ENCODE results near the gene CDADC1. TPM values are rescaled to one million over a fixed set of nuclear protein-coding genes. Genes with fewer than 3 reads are reported as not detected.

CDADC1 gene
- total and polyA plus RNA-seq, 2 of the 13 experiments (the other 11 are each of a cell fraction or from before 2014, with no cell fraction given) = 2.4 to 9.0 TPM

DNA sequence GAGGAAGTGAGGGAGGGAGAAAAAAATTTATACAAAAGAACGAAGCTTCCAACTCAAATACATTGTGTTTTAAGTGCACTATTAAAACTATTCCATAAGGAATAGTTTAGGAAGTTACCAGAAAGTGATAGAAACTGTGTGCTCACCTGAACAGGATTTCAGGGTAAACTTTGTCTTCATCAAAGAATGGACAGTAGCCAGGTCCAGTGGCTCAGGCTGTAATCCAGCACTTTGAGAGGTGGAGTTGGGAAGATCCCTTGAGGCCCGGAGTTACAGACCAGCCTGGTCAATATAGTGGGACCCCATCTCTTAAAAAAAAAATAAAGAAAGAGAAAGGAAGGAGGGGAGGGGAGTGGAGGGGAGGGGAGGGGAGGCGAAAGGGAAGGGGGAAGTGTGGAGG lies 13.0 kb upstream of the CDADC1 start:
- DNase-seq (ENCODE audit: low spot score) (no peak), FAIRE-seq (no peak), ATAC-seq (no peak)
- H3K9ac ChIP-seq (ENCODE audit: insufficient read depth, low read depth, low read length) = no peak overlapping the region
- intact Hi-C loops (cut with micrococcal nuclease; ENCODE audit: unreplicated experiment) (no loop called here), in situ Hi-C loops (cut with HindIII; ENCODE audit: extremely low pct_ligation_motif_present, low pct_unique_long_range_greater_than_20kb) (no loop called here)
- no peaks in the 10 kb centered on the region for H3K27me3 ChIP-seq (ENCODE audit: control insufficient read depth in 1 of 2, insufficient read depth in 2 of 2, low read length in 2 of 2)
- WGBS (ENCODE audit: low lambda C conversion rate) = 63% methylated on average over 3 of the region's 3 CpGs
- H3K4me2 ChIP-seq (ENCODE audit: low read depth, low read length) = no peak overlapping the region
- H3K27ac ChIP-seq (ENCODE audit: extremely low read length, insufficient read depth, low read length) = no peak overlapping the region
- CTCF ChIA-PET (ENCODE audit: low intra/inter-chr PET ratio, low total read pairs) = no interaction called here
- H3K4me3 ChIP-seq (replicated peaks in 1 of 3; ENCODE audit: insufficient read depth in 1 of 3, low read depth in 2 of 3, low read length in 3 of 3) = no peak overlapping the region
- no peaks in the 10 kb centered on the region for H4K20me1 ChIP-seq (ENCODE audit: insufficient read depth, low read length)
- POLR2A ChIA-PET = interaction anchor here (1.9 kb wide), 1 partner anchor 13 kb away, joined by 7 read pairs; the partner anchor contains the start of gene CDADC1
- no peak for TF ChIP-seq ZNF124 (CRISPR knock-in tag; IDR thresholded peaks at IDR 0.05)
- TF ChIP-seq, protein P1, sequence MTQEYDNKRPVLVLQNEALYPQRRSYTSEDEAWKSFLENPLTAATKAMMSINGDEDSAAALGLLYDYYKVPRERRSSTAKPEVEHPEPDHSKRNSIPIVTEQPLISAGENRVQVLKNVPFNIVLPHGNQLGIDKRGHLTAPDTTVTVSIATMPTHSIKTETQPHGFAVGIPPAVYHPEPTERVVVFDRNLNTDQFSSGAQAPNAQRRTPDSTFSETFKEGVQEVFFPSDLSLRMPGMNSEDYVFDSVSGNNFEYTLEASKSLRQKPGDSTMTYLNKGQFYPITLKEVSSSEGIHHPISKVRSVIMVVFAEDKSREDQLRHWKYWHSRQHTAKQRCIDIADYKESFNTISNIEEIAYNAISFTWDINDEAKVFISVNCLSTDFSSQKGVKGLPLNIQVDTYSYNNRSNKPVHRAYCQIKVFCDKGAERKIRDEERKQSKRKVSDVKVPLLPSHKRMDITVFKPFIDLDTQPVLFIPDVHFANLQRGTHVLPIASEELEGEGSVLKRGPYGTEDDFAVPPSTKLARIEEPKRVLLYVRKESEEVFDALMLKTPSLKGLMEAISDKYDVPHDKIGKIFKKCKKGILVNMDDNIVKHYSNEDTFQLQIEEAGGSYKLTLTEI (CRISPR knock-in tag; conservative IDR thresholded peaks at IDR 0.05) = no peak
- TF ChIP-seq ETV5 (CRISPR knock-in tag; IDR thresholded peaks at IDR 0.05; ENCODE audit: borderline replicate concordance) = no peak
- TF ChIP-seq HES4 (CRISPR knock-in tag; IDR thresholded peaks at IDR 0.05; ENCODE audit: borderline replicate concordance) = no peak
- TF ChIP-seq, protein P2, sequence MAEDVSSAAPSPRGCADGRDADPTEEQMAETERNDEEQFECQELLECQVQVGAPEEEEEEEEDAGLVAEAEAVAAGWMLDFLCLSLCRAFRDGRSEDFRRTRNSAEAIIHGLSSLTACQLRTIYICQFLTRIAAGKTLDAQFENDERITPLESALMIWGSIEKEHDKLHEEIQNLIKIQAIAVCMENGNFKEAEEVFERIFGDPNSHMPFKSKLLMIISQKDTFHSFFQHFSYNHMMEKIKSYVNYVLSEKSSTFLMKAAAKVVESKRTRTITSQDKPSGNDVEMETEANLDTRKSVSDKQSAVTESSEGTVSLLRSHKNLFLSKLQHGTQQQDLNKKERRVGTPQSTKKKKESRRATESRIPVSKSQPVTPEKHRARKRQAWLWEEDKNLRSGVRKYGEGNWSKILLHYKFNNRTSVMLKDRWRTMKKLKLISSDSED (CRISPR knock-in tag; IDR thresholded peaks at IDR 0.05) = no peak
- TF ChIP-seq HCFC1 (IDR thresholded peaks at IDR 0.05; ENCODE audit: low read depth, low read length) = no peak
- no peak for TF ChIP-seq ZFAT (CRISPR knock-in tag; conservative IDR thresholded peaks at IDR 0.05)
- TF ChIP-seq, protein P3, sequence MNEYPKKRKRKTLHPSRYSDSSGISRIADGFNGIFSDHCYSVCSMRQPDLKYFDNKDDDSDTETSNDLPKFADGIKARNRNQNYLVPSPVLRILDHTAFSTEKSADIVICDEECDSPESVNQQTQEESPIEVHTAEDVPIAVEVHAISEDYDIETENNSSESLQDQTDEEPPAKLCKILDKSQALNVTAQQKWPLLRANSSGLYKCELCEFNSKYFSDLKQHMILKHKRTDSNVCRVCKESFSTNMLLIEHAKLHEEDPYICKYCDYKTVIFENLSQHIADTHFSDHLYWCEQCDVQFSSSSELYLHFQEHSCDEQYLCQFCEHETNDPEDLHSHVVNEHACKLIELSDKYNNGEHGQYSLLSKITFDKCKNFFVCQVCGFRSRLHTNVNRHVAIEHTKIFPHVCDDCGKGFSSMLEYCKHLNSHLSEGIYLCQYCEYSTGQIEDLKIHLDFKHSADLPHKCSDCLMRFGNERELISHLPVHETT (CRISPR knock-in tag; conservative IDR thresholded peaks at IDR 0.05) = no peak
- TF ChIP-seq MXI1 (IDR thresholded peaks at IDR 0.05; ENCODE audit: borderline replicate concordance, low read depth, low read length) = no peak
- no peak for TF ChIP-seq HNRNPUL1 (IDR thresholded peaks at IDR 0.05; ENCODE audit: low read depth, low read length)
- TF ChIP-seq MATR3 (CRISPR knock-in tag; IDR thresholded peaks at IDR 0.05) = no peak
- TF ChIP-seq ZBTB21 (CRISPR knock-in tag; IDR thresholded peaks at IDR 0.05) = no peak
- TF ChIP-seq, protein P4, sequence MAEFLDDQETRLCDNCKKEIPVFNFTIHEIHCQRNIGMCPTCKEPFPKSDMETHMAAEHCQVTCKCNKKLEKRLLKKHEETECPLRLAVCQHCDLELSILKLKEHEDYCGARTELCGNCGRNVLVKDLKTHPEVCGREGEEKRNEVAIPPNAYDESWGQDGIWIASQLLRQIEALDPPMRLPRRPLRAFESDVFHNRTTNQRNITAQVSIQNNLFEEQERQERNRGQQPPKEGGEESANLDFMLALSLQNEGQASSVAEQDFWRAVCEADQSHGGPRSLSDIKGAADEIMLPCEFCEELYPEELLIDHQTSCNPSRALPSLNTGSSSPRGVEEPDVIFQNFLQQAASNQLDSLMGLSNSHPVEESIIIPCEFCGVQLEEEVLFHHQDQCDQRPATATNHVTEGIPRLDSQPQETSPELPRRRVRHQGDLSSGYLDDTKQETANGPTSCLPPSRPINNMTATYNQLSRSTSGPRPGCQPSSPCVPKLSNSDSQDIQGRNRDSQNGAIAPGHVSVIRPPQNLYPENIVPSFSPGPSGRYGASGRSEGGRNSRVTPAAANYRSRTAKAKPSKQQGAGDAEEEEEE (CRISPR knock-in tag; IDR thresholded peaks at IDR 0.05; ENCODE audit: borderline replicate concordance) = no peak
- no peak for TF ChIP-seq ZNF644 (CRISPR knock-in tag; IDR thresholded peaks at IDR 0.05; ENCODE audit: low read depth)
- TF ChIP-seq ZNF337 (CRISPR knock-in tag; IDR thresholded peaks at IDR 0.05; ENCODE audit: borderline replicate concordance, low read depth) = no peak
- TF ChIP-seq, protein P5, sequence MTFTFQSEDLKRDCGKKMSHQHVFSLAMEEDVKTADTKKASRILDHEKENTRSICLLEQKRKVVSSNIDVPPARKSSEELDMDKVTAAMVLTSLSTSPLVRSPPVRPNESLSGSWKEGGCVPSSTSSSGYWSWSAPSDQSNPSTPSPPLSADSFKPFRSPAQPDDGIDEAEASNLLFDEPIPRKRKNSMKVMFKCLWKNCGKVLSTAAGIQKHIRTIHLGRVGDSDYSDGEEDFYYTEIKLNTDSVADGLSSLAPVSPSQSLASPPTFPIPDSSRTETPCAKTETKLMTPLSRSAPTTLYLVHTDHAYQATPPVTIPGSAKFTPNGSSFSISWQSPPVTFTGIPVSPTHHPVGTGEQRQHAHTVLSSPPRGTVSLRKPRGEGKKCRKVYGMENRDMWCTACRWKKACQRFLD (CRISPR knock-in tag; IDR thresholded peaks at IDR 0.05; ENCODE audit: borderline replicate concordance) = no peak
- no peak for TF ChIP-seq HMG20A (CRISPR knock-in tag; IDR thresholded peaks at IDR 0.05; ENCODE audit: borderline replicate concordance)
- TF ChIP-seq ZNF343 (CRISPR knock-in tag; IDR thresholded peaks at IDR 0.05) = no peak
- TF ChIP-seq ZNF678 (CRISPR knock-in tag; IDR thresholded peaks at IDR 0.05) = no peak
- BruUV-seq (replicated peaks) = no TSS peak
- H3K9me3 ChIP-seq (ENCODE audit: low read length) = no peaks in the 10 kb centered on the region
- H2AFZ ChIP-seq (ENCODE audit: low read length) = no peak overlapping the region
- H3K79me2 ChIP-seq (ENCODE audit: insufficient read depth, low read length) = no peaks in the 10 kb centered on the region
- no peaks in the 10 kb centered on the region for H3K36me3 ChIP-seq (replicated peaks in 1 of 2; ENCODE audit: control insufficient read depth in 1 of 2, insufficient read depth in 2 of 2, low read length in 2 of 2)
- H3K4me1 ChIP-seq (ENCODE audit: insufficient read depth, low read length) = no peaks in the 10 kb centered on the region

Measured in HepG2 (cell line).